Stimulated activated CD8-positive, alpha-beta memory T cell treated with anti-CD3 and anti-CD28 coated beads, Interleukin-15, amount 100 ng/mL, for 24 hours (primary cell): ENCODE data around the gene RIPOR2.

ENCODE experiments used
- DNase-seq: peaks from one replicate; pipeline ENCODE4 v3.0.0-alpha.2; 2020; ENCODE audit warnings: low read depth

The RIPOR2 gene

DNA sequence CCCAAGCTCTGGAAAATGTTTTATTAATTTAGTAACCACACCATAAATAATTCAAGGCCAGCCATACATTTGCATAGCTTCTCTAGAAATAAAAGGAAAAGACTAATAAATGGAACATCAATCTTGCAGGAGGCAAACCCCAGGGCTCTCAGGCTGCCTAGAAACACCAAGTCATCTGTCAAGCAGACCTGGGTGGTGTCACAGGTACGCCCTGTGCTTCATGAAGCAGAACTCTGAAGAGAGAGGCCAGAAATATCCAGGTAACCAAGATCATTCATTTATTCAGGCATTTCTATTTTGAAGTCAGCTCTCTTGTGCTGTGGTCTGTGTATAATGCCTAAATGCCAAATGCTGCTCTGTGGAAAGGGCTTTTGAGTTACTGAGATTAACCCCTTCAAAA lies 91.7 kb downstream of the RIPOR2 start:
- DNase-seq: no peak

DNA sequence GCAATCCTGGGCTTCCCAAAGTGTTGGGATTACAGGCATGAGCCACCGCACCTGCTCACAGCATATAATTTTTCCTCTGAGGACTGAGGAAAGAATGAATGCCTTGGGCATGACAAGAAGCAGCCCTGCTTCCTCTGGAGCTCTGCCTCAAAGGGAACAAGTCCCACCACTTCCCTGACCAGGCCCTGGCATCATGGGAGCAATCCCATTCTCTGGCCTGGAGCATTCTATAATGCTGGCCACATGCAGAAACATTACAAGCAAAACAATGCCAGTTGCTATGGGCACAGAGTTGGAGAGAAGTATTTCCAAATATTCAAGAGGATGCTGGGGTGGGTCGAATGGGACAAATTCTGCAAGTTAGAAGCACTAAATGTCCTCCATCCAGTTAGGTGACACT lies 95.6 kb downstream of the RIPOR2 start:
- no peak for DNase-seq

DNA sequence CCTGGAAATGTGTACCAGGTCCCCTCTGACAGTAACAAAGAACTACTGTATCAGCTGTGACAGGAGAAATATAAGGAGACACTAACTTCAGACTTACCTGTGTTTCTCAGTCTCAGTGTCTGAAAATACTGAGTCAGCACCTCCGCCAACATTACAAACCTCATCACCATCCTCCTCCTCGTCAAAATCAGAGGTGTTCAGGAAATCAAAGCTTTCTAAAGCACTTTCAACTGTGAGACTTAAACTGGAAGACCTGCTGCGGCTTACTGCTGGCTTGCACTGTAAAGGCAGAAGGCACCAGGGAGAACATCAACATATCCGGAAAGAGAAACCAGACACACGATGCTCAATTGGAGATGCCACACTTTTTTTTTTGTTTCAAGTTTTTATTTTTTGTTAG lies 96.8 kb downstream of the RIPOR2 start:
- no peak for DNase-seq

- no peak for DNase-seq
These were observed 97.7 kb downstream of the RIPOR2 start for GRCh38 chr6:24838081-24838480.

- DNase-seq: no peak
These were observed 99.7 kb downstream of the RIPOR2 start for GRCh38 chr6:24836109-24836508.

- no peak for DNase-seq
These were observed 101.9 kb downstream of the RIPOR2 start for GRCh38 chr6:24833711-24834386.

DNA sequence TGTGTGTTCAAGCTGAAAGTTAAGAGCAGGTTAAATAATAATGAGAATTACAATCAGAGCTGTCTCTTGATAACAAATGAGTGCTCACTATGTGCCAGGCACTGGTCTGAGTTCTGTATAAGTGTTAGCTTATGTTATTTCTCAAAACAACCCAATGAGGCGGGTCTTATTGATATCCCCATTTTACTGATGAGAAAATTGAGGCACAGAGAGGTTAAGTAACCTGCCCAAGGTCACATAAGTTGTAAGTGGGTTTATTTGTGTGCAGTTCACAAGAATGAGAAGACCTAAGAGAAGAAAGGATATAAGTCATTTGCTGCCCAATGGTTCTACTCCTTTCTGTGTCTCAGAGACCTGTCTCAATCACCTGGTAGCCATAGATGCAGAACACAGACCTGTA lies 103.0 kb downstream of the RIPOR2 start:
- DNase-seq: no peak

- DNase-seq: no peak
These were observed 103.7 kb downstream of the RIPOR2 start for GRCh38 chr6:24831771-24832716.

GRCh38 chr6:24829657-24830056 lies 106.1 kb downstream of the RIPOR2 start:
- no peak for DNase-seq

- DNase-seq: no peak
These were observed 107.8 kb downstream of the RIPOR2 start for GRCh38 chr6:24827970-24828369.

- no peak for DNase-seq
These were observed 108.6 kb downstream of the RIPOR2 start for GRCh38 chr6:24827162-24827561.

DNA sequence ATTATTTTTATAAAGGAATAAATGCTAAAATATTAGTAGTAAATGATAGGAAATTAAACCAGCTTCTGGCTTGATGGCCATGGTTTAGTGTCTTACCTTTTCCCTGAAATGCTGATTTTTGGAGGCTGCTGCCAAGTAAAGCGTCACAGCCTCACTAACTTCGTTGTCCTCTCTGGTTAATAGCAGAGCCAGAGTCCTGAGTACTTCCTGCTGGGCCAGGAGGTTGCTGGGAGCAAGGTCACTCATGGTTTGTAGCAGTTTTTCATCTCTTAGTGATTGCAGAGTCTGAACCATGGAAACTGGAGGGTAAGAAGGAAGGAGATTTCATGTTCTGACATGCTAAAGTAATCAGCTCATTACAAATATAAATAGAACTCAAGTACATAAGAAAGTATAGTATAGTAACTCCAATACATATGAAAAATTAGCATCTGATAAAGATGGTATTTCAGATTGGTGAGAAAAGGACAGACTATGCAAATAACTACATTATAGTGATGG lies 110.6 kb downstream of the RIPOR2 start:
- no peak for DNase-seq

DNA sequence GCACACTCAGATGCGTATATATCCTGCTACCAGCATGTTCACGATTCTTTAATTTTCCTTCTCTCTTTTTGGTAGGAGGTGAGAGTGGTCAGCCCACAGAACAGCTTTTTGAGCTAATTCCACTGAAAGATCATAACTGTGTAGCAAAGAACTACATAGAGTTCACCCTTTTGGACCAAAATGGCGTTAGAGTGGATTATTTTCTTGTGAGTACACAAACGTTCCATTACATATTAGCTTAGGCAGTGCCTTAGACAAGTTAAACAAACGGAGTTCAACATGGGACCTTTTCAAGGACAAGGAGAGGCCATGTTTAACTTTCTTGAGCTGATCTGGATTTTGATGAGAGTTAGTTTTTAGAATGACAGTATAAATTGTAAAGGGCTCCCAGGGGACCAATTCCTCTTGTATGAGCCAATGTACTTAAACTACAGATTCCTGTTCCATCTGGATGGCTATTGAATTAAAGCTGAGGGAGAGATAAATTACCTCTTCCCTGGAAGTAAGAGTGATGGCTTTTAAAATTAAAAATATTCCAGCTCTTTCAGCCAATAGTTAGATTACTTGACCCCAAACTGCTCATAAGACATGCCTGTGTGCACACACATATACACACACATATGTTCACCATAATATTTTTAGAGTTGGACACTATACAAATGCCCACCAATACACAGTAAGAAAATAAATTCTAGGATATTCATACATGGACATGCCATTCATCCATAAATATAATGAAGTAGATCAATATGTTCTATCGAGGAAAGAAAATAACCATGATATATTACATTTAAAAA lies 111.4 kb downstream of the RIPOR2 start:
- DNase-seq: no peak

DNA sequence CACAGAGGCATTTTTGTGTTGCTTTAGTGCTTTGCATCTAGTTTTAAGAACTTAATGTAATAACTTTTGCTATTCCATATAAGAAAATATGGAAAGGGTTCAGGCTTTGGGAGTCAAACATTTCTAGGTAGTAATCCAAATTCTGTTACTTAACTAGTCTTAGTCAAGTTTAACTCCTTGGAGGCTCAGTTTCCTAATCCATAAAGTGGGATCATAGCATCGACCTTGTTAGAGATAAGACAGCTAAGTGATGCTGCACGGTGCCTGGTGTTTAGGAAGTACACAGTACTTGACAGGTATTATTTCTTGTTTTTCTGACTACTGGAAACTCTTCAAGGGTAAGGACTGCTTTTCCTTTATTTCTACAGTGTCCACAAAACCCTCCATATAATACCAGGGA lies 112.6 kb downstream of the RIPOR2 start:
- no peak for DNase-seq

- DNase-seq: no peak
These were observed 113.1 kb downstream of the RIPOR2 start for GRCh38 chr6:24822696-24823095.

- DNase-seq: no peak
These were observed 113.8 kb downstream of the RIPOR2 start for GRCh38 chr6:24821860-24822444.

- DNase-seq: no peak
These were observed 117.4 kb downstream of the RIPOR2 start for GRCh38 chr6:24818346-24818745.

- no peak for DNase-seq
These were observed 126.0 kb downstream of the RIPOR2 start for GRCh38 chr6:24809728-24810127.

DNA sequence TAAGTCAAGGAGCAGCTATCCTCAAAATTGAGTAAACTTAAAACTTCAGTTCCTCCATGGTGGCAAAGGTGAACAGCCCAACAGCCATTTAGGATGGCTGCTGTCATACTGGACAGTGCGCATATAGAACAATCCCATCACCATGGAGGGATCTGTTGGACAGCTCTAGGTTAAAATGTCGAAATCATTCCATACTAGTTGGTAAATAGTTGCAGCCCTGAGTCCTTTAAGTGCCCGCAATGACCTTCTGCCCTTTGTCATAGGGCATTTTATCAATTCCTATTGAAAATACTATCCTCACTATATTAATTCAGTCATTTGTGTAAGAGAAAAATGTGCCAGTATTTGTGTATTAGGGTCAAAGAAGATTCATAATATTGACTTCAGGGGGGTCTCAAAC lies 128.2 kb downstream of the RIPOR2 start:
- DNase-seq: no peak

DNA sequence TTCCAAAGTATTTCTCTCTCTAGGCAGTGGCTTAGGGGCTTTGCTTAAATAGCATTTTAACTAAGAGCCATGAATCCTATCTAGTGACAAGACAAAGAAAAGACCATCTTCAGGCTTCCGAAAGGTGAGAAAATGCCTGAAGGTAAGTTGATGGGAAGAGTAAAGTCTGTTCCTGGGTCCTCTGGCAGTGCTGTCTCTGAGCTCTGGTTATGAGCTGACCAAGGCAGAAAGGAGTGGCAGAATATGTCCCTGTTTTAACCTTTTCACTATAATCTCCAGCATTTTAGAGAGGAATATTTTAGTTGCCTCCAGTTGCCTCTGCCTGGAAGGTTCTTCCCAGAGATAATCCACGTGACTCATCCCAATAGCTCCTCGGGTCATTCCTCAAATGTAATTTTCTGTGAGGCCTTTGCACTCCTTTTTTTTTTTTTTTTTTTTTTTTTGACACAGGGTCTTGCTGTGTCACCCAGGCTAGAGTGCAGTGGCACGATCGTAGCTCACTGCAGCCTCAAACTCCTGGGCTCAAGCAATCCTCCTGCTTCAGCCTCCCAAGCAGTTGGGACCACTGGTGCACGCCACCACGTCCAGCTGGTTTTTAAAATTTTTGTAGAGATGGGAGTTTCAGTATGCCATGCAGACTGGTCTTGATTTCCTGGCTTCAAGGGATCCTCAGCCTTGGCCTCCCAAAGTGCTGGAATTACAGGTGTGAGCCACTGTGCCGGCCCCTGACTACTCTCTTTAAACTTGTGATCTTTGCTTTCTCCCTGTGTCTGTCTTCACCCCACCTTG lies 133.3 kb downstream of the RIPOR2 start:
- DNase-seq: no peak

- no peak for DNase-seq
These were observed 136.2 kb downstream of the RIPOR2 start for GRCh38 chr6:24799541-24799915.
